ENCODE data around the gene ACSM2B.
"Not testable (repeated sequence)": the region's sequence is repeated elsewhere in the genome, so short reads cannot be mapped to it uniquely, and the experiment has no call there.

Gene ACSM2B

GRCh38 chr16:20507280-20507679 lies 68.9 kb downstream of the ACSM2B start:
- no peak overlapping the region for H3K27ac ChIP-seq
- H3K9ac ChIP-seq, result no peak overlapping the region
- H3K9me3 ChIP-seq, result peaks cover 42% of the 10 kb centered on the region
- H3K4me2 ChIP-seq, result no peak overlapping the region
- H3K27me3 ChIP-seq, result no peaks in the 10 kb centered on the region
- TF ChIP-seq Cebpa-rat (IDR thresholded peaks at IDR 0.05), result no peak
- H3K36me3 ChIP-seq, result no peaks in the 10 kb centered on the region
- H3K4me1 ChIP-seq, result no peaks in the 10 kb centered on the region
- H4K20me1 ChIP-seq, result no peaks in the 10 kb centered on the region
- H3K4me3 ChIP-seq, result no peak overlapping the region

- no peak for TF ChIP-seq Cebpa-rat (IDR thresholded peaks at IDR 0.05)
- H3K36me3 ChIP-seq, result no peaks in the 10 kb centered on the region
- no peak overlapping the region for H3K4me3 ChIP-seq
- peaks cover 42% of the 10 kb centered on the region for H3K9me3 ChIP-seq
- no peaks in the 10 kb centered on the region for H3K27me3 ChIP-seq
- H3K9ac ChIP-seq, result no peak overlapping the region
- H4K20me1 ChIP-seq, result no peaks in the 10 kb centered on the region
- no peaks in the 10 kb centered on the region for H3K4me1 ChIP-seq
- H3K4me2 ChIP-seq, result no peak overlapping the region
- H3K27ac ChIP-seq, result no peak overlapping the region
Measured at GRCh38 chr16:20504418-20504817, 71.7 kb downstream of the ACSM2B start.

GRCh38 chr16:20491448-20491847 lies 84.7 kb downstream of the ACSM2B start:
- H3K27ac ChIP-seq, H3K9me3 ChIP-seq, H3K36me3 ChIP-seq, H4K20me1 ChIP-seq, H3K4me3 ChIP-seq, H3K27me3 ChIP-seq, H3K4me2 ChIP-seq, H3K9ac ChIP-seq, H3K4me1 ChIP-seq: not testable (repeated sequence)

DNA sequence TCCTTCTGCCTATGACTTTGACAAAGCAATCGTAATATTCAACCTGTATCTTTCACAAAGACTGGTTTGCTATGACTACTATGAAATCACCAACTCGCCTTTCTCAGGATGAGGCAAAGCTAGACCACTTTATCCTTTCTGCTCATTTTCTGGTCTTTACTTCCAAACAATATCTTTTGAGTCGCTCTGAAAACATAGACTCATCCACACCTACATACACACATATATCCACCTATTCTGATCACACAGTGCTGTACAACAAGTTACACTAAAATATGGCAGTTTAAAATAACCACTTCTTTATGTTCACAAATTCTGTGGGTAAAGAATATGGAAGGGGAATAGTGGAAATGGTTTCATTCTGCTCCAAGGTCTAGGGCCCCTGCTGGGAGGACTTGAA lies 85.2 kb downstream of the ACSM2B start:
- H4K20me1 ChIP-seq, H3K9ac ChIP-seq, H3K27ac ChIP-seq, H3K36me3 ChIP-seq, H3K4me1 ChIP-seq, H3K27me3 ChIP-seq, H3K9me3 ChIP-seq, H3K4me3 ChIP-seq, H3K4me2 ChIP-seq: not testable (repeated sequence)
